ENCODE results near the gene NOS1AP.

The NOS1AP gene

GRCh38 chr1:162371611-162372010 is 302.1 kb downstream of the NOS1AP start:
- peak; percentile 36 for DNase-seq

DNA sequence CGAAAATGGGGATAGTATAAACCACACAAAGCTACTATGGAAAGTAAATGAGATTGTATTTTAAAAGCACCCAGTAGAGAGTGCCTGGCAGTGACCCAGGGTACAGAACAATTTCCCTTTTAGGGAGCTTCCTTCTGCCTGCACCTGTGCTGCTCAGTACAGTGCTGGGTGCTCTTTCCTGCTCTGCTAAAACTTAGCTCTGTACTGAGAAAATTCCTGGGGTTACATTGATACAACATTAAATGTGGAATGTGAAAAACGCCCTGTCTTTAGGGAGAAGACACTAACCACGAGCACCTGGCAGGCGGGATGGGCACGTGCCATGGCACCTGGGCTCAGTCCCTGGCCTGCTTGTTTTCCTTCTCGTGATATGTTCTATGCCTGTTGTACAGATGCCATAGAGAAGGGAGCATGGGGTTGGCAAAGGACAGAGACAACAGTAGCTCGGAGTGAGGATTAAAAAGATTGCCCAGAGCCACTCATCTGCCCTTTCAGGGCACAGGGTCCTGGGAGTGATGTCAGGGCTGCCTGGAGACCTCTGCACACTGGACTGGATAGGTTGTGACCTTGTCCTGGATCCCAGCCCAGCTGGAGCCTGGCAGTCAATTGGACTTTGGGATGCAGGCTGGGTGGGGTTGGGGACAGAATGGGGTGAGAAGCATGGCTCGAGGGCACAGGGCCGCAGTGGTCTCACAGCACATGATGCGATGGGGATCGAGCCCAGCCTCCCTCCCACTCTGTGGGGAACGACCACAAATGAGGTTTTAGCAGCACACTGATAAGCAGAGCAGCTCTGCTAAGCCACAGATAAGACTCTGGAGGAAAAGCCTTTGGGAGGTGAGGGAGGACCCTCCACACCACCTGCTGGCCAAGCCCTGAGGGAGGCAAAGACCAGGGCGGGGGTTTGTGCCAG is 302.9 kb downstream of the NOS1AP start:
- no peak for DNase-seq

- no peak for DNase-seq
These were observed 303.6 kb downstream of the NOS1AP start for GRCh38 chr1:162373072-162373427.

GRCh38 chr1:162373541-162374260 is 304.2 kb downstream of the NOS1AP start:
- no peak for DNase-seq

DNA sequence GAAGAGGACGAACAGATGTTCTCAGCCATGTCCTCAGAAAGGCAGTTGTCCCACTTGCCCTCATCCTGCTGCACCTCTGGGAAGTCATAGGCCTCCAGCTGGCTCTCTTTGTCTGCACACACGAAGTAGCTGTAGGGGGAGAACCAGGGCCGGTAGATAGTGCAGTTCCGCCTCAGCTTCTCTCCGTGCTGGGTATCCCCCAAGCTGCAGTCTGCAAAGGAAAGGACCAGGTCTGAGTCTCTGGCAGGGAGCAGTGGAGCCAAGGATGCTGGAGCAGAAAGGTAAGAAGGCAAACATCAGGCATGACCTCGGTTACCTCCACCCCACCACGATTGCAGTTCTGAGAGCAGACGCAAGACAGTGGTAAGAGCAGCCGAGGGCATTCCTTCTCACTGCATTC is 304.9 kb downstream of the NOS1AP start:
- DNase-seq: no peak

DNA sequence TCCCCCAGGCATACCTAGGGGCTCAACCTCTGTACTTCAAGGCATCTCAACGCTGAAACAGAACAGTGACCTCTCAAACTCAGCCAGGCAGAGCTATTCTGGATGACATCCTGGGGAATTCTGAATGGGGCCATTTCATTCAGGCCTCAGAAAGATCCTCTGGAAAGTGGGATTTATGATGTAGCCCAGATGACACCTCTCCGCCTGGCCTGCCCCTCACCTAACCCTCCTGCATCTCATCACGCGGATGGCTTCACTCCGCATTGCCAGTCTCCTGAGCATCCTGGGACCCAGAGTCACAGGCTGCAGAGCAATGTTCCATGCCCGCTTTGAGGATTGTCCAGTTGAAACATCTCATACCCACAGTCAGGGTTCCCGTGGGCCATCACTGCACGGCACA is 306.0 kb downstream of the NOS1AP start:
- no peak for DNase-seq

DNA sequence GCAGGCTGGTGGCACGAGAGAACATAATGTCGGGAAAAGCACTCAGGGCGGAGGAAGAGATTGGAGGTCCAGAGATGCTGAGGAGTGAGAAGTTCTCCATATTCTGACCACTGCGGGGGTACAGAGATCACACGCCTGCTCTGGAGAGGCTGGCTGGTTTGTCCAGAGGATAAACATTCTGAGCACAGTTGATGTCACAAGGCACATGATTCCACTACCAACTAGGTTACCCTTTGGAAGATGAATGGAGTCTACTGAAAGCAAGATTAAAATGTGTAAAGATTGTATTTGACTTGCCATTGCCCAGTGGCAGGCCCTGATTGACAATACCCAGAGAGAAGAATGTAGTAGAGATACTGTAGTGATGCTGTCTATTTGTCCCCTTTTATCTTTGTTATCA is 307.2 kb downstream of the NOS1AP start, which contains the start of gene SPATA46:
TSS of gene SPATA46 (minus strand) at position 164 of the 400 bp plus-strand sequence. CDS start at position 100, 64 bp downstream.
- DNase-seq: no peak

DNA sequence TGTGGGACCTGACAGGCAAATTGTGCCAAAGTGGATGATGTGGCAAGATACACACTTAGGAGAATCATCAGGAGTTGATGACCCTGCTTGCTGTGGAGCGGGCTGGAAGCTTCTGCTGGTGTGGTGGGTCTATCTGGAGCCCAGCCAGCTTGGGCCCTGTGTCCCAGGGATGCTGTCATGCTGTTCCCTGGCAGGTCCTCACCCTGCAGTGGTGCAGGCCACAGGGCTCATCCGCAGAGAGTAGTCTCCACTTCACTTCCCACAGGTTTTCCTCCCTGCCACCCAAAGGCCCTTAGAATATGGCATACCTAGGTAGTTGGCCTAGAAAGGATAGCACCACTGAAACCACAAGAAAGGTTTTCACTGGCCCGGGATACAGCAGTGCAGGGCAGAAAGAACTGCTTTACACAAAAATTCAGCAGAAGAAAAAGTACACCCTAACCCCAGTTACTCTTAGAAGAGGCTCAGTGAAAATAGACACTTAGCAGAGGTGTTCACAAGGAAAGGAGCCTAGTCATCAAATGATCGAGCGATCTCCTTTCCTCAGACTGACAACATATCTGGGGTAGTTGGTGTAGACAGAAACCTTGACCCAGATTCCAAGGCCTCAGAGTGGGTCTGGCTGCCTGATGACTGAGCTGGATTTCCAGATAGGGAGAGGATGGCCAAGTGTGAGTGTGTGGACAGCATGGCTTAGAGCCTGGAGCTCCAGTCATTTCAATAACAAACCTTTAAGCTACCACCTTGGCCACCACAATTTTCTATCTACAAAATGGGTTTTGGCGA is 310.8 kb downstream of the NOS1AP start:
- DNase-seq: no peak

DNA sequence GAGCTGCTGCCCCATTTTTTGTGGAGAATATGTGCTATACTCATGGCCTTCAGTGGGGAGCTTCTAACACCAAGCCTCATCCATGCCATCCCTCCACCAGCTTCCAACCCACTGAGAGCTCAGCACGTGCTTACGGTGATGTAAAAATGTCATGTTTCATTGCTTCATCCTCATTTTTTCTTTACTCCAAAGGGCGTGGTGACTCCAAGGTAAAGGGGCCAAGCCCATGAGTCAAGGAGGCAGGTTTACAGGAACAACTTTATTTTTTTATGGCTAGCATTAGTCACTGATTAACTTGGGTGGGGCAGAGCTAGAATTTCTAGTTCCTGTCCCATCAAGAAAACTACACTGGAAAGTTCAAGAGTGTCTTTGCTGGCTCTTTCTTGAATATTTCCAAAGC is 311.9 kb downstream of the NOS1AP start, which contains the start of gene C1orf226:
TSS of gene C1orf226 (plus strand) at position 346 of the 400 bp plus-strand sequence. CDS start 174 bp downstream, outside the sequence.
- DNase-seq: no peak

DNA sequence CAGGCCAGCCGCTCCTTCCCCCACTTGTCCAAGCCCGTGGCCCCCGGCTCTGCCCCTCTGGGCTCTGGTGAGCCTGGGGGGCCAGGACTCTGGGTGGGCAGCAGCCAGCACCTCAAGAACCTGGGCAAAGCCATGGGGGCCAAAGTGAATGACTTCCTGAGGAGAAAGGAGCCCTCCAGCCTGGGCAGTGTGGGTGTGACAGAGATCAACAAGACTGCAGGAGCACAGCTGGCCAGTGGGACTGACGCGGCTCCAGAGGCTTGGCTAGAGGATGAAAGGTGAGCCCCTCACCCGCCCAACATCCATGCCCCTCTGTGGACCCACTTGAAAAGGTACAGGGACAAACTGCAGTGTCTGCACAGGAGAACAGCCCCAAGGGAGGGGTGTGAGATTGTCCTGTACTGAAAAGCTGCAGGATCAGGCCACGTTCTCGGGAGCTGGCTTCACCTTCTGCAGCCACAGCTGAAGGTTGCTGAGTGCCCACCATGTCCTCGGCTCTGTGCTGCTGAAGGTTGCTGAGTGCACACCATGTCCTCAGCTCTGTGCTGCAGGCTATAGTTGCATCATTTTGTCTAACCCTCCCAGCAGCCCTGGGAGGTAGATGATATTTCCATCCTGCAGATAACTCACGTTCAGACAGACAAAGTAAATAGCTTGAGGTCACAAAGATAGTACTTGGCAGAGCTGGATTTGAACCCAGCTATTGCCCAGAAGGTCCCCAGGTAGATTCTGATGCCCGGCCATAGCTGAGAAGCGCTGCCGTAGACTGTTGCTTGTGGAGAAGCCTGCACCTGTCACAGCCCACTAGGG is 312.7 kb downstream of the NOS1AP start:
- no peak for DNase-seq

GRCh38 chr1:162383091-162383490 is 313.6 kb downstream of the NOS1AP start:
- DNase-seq: no peak

GRCh38 chr1:162383516-162383915 is 314.0 kb downstream of the NOS1AP start:
- no peak for DNase-seq

DNA sequence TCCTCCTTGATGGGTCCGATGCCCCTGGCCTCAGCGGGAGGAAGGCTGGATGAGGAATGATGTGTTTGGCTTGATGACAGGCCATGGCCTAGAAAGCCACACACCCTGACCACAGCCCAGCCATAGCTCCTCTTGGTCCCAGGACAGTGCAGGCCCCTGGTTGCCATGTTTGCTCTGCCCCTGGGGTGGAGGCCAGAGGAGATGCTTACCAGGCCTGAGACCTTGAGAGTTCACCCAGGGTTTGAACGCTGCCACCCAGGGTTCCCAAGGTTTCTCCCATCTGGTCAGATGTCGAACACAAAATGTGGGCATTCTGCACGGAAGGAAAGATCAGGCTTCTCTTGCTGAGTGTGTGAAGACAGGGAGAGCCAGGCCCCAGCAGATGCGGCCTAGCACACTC is 314.6 kb downstream of the NOS1AP start:
- no peak for DNase-seq

- no peak for DNase-seq
These were observed 315.2 kb downstream of the NOS1AP start for GRCh38 chr1:162384601-162385279.

GRCh38 chr1:162385280-162385623 is 315.8 kb downstream of the NOS1AP start:
- no peak for DNase-seq

DNA sequence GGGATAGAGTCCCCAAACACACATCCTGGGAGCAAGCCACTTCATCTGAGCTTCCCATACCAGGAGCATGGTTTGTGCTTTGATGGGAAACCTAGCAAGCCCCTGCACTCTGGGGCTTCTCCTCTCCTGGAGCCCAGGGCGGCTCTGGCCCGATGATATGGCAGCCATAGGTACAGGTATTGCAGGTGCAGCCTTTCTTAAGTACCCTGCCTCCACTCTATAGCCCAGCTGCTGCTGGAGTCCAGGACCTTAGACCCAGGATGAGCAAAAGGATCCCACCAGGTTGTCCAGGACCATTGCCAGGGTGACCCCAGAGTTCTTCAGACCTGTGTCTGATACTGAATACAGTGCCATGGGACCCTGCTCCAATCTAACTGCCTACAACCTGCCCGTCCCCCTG is 316.2 kb downstream of the NOS1AP start:
- DNase-seq: no peak

- no peak for DNase-seq
These were observed 317.1 kb downstream of the NOS1AP start for GRCh38 chr1:162386292-162387225.

DNA sequence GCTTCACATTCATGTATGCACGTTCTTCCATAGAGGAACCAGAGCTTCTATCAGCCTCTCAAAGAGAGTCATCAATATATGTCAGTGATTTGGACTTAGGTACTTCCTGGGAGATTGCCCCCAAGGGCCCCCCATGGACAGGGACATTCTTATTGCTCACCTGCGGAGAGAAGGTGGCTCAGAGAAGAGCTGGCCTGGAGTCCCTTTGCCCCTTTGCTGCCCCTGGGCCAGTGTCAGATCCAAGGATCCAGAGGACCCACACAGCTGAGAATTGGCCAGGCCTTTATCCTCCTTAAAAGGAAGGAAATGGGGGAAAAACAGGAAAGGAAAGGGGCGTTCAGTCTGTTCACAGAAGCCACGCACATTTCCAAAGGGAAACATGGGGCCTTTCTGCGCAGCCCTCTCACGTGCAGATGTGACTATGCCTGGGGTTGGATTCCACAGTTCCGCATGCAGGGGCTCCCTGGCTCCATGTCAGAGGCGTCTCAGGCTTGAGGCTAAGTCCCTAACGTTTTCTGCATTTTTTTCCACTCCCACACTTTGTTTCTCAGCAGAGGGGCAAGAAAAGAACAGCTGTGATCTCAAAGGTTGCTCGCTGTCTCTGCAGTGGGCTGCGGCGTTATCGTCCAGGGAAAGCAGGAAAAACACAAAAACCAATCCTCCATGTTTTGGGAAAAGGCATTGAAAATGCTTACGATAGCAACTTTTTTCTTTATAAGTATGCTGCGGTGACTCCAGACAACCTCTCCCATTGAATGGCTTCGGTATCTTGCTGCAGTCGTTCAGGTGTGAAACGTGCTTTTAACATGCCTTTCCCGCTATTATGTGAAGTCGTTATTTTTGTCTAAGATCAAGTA is 318.0 kb downstream of the NOS1AP start:
- no peak for DNase-seq

DNA sequence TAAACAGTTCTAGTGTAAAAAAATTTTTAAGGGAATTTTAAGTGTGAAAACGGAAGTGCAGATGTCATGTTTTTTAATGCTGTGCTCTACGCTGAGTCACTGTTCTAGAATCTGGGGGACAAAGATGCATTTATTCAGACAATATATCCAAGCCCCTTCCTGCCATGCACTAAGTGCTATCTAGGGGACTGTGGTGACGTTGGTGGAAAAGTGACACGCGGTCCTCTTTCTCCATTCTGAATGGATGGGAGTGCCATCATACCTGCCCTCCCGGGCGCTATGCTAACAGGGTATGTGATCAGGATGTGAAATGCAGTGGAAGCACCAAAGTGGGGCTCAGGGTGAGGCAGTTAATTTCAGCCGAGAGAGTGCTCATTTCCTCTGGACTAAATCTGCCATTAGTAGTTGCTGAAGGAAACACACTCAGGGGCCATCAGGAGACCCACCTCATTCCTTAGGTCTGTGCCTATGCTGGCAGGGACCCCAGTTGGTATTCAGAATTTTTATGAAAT is 318.6 kb downstream of the NOS1AP start:
- no peak for DNase-seq
